ENCODE measurements around the gene PPP1R26.
A peak's percentile ranks its signal among the peaks of the same experiment; 100 is the strongest.

Gene PPP1R26

DNA sequence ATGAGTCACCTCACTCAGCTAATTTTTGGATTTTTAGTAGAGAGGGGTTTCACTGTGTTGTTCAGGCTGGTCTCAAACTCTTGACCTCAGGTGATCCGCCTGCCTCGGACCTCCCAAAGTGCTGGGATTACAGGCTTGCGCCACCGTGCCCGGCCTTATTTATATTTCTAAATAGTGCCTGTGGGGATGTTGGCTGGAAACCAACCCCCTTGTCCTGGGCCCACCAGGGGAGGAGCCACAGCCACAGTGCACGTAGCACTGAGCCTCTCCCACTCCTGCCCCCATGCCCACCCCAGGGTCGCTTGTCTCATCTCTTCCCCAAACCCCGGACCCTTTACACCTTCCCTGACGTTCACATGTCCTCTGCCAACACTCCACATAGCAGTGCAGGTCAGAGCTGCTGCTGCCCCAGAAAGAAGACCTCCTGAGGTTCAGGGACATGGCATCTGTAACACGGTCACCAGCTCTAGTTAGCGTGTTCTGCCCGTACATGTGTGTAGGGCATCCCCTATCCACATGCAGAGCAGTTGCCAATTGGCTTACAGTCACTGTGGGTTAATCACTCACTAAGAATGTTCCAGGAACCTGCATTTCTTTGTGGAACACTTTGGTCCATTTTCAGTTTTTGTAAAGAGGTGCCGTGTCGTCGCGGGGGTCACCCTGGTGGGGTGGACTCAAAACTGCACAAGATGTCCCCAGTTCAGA, 10.7 kb downstream of the PPP1R26 start:
- no peak for DNase-seq

DNA sequence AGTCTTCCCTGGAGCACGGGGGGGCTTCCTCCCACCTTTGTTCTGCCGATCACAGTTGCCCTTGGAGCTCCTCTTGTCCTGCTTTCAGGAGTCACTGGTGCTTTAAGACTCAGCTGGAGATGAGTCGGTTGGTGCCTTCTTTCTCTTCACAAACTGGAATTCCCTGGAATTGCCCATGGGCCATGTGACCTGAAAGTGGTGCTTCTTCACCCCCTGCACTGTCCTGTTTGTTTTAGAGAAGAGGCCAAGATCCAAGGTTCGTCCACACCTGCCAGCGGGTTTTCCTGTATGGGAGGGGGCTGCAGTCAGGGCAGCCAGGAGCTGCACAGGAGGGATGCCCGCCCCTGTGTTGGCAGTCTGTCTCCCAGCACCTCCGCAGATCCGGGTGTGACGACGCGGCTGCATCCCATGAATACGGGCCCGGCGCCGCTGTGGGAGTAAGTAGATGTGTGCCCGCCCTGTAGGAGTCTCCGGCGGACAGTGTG, 11.4 kb downstream of the PPP1R26 start:
- DNase-seq, result no peak

DNA sequence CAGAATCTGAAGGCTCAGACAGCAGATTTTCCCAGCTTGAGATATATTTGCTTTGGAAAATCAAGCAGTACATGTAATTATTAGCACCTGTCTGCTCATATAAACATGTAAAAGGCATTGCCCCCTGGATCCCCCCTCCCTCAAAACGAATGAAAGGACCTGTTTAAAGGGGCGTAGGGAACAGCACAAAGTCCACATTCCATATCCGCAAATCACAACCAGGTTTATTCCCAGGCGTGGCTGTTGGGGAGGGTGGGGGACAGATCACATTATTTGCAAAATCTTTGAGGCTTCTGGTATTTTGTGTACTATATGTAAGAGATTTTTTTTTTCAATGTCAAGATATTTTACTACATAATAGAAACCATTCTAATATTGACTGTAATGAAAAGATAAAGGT, 12.2 kb downstream of the PPP1R26 start:
- no peak for DNase-seq

DNA sequence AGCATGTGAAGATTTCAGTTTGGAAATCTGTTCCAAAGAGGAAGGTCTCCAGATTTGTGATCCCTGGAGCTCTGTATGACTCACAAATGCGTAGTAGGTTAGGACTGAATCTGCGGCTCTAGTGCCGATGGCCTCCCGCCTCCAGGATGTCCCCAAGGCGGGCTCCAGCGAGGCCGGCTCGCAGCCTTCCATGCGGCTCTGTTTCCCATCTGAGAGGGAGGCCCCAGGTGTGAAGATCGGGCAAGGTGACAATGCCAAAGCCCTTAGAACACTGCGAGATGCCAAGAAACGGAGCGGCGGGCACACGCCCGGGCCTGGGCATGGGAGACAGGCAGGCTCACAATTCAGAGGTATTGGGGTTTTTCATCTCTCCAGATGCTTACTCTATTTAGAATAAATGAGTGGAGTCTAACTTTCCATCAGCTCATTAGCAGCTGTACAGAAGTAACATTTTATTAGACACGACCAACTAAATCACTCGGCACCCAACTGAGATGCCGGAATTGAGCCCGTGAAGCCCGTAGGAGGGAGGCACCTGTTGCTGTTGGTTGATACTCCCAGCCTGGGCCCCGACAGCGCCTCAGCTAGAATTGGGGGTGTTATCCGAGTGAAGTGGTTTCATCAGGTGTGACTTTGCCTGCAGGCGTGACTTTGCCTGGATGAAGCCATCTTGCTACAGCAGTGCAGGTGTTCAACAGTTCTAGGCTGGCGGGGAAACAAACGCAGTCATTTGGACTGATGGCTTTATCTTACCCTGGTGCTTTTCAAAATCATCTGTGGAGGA, 13.5 kb downstream of the PPP1R26 start:
- no peak for DNase-seq

DNA sequence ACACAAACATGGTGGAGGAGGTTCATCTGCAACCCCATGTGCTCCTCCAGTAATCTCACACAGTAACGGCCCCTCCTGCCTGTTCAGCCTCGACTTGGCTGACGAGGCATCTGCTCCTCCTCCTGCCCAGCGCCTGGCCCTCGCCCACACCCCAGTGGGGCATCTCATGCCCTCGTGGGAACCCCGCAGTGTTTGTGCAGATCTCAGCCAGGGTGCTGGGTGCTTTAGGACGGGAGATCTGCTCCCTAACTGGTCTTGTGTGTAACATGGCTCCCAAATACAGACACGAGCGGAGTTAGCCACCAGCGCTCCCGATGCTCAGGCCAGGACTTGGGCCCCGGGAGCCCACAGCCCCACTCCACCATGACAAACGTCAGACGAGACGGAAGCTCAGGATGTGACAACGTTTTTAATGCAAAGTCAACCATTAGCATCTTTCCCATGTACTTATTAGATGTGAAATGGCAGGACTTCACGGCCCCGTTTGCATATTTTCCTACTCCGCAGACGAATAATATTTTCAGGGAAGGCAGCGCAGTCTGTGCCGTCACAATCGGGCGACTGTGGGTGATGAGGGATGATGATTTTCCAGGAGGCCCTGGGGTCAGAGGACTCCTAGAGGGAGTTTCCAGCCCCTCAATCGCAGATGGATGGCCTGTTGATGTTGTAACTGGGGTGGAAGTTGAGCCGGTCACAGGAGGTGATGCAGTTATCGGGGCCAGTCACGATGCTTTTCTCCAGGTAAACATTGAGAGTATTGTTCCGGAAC, 15.4 kb downstream of the PPP1R26 start:
- DNase-seq, result no peak

DNA sequence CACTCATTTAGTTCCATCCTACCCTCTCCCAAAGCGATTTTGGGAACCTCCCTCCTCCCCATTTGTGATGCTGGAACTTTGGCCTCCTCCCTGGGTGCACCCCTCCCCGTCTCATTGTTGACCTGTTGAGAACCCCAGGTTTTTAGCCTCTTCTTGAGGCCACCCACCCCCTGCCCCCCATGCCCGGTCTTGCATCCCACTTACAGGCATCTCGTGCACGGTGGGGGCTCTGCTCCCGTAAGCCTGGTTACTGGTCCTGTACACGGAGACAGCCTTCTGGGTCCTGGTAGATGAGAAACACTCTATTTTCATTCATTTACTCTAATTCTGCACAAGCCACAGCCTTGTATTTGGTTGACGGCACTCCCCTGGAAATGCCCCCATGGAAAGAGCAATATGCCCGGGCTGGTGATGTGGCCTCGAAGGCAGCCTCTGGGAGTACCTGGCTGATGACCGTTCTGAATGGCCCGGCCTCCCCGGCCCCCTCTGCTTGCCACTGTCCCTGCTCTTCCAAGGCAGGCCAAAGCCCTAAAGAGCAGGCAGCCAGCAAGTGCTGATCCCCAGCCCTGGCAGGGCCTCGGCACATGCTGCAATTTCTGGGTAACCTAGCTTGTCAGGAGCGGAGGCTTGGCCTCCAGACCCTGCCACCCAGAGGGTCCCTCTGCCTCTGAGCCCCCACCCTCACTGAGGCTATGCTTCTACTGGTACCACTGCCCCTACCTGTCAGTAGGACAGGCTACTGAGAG, 19.0 kb downstream of the PPP1R26 start:
- DNase-seq, result no peak

DNA sequence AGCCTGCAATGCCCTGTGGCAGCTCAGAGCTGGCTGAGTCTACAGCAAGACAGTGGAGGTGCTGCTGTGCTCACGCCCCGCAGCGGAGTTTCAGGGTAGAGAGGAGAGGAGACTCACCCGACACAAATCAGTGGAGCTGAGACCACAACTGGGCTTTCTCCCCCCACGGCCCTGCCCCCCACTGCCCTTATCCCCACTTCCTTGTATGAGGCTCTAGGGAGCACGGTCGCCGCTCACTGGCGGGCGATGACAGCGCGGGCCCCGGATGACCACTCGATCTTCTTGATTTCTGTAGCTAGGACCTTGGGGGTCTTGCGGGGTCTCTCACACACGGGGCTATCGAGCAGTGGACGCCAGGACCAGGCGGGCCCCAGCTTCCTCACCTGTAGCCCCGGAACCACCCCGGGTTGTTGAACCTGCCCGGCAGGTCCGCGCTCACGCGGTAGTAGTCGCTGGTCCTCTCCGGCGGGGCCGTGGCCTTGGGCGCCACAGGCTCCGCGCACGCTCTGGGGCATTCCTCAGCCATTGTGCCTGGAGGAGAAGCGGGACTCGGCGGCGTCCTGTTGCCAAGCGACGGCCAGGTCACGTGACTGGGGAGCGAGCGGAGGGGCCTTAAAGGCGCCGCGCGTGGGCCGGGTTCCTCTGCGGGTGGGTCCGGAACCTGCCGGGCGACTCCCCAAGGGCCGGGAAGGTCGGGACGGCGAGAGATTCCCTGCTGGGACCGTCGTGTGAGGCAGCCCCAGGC, 19.9 kb downstream of the PPP1R26 start:
- peak; percentile 75 to 76 for DNase-seq

DNA sequence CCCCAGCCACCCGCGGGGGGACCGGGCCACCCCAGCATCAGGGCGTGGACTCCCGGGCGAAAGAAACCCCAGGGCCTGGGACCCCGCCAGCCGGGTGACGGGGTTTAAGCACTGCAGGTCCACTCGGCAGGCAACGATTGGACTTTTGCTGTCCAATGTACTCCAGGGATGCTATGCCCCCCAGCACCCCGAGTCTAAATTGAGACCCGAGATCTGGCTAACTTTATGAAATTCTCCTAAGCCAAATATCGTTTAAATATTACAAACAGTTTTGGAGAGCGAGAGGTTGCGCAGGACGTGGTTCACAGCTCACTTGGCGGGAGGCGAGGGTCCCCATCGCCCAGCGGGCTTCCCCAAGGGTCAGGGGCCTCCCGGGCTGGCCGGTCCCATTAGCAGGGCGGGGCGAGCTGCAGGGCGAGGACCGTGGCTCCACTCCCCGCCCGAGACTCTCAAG, 20.5 kb downstream of the PPP1R26 start:
- no peak for DNase-seq

DNA sequence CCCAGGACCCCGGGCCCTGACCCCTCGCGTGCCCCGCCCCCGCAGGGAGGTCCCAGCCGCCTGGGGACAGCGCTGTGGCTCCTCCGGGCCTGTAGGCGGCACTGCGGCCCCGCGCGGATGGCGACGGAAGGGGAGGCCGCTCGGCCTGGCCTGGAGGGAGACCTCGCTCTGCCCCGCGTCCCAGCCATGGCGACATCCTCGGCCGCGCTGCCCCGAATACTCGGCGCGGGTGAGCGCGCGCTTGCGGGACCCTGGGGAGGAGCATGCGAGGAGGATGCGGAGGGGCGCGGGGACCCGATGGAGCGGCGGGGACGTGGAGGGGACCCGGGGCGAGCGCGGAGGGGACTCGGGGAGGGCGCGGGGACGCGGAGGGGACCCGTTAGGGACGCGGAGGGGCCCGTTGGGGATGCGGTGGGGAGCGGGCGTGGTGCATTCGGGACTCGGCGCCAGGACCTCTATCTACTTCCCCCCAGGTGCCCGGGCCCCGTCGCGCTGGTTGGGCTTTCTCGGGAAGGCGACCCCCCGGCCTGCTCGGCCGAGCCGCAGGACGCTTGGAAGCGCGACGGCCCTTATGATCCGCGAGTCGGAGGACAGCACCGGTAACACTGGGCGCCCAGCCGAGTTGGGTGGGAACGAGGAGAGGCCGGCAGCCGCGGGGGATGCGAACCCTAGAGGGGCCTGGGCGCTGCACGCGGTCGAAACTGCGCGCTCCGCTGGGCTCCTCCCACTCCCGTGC, 21.1 kb downstream of the PPP1R26 start, which contains the start of gene MRPS2:
Gene MRPS2 (plus strand): TSS at position 158 of the 736 bp plus-strand sequence. CDS start 29 bp downstream, at position 187.
- DNase-seq, result peak; percentile 54 to 65

DNA sequence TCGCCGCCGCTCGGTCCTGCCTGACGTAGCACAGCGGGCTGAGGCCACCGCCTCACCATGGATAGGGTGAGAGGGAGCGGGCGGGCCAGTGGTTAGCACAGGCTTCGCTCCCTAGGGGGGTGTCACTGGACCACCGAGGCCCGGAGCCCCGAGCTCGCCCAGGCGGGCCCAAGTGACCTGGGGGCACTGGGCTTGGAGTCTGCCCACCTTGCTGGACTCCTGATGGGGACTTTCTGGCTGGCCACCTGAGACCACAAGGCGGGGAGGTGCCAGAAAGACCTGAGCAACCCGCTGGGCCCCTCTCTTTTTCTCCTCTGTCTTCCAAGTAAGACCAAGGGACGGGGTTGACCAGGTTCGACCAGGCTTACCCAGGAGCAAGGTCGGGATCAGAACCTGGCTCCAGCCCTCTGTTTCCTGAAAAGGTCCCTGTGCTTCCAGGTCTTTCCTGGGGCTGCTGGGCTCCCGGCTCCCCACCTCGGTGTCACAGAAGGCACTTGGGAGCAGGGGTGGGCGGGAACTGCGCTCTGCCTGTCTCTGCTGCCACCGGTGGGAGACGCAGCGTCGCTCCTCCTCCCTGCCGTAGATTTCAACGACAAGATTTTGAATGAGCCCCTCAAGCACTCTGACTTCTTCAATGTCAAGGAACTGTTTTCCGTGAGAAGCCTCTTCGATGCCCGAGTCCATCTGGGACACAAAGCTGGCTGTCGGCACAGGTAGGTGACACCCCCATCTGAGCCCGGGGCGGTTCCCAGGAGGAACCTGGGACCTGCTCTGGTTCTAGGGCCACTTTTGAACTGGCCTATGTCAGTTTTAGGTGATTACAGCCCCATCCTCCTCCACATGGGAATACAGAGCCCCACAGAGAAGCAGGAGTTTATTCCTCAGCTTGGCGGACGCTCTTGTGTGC, 21.9 kb downstream of the PPP1R26 start:
- no peak for DNase-seq

DNA sequence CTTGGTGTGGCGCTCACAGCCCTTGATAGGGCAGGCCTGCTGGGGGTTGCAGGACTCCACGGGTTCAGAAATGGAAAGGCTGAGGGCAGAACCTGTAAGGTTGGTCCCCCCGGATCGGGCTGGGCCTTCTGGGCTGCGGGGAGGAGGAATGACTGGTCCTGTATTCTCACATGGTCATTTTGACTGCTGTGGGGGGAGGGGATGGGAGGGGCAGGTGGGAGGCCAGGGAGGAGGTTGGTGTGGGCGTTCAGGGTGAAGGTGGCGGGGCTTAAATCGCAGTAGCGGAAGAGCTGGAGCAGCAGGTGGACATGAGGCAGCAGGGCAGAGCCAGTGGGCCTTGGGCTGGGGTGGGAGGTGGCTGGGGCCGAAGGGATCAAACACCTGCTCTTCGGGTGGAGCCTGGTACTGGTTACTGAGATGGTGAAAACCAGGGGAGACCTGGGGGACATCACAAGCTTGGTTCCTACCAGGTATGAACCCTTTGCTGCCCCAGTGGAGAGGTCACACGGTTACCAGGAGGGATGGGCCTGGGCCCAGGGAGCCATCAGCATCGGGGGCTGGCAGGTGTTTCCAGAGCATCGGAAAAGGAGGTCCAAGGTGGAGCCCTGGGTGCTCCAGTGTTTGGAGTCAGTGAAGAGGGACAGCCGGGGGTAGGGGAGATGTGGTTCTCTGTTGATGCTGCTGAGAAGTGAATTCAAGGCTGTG, 22.7 kb downstream of the PPP1R26 start:
- DNase-seq, result no peak

DNA sequence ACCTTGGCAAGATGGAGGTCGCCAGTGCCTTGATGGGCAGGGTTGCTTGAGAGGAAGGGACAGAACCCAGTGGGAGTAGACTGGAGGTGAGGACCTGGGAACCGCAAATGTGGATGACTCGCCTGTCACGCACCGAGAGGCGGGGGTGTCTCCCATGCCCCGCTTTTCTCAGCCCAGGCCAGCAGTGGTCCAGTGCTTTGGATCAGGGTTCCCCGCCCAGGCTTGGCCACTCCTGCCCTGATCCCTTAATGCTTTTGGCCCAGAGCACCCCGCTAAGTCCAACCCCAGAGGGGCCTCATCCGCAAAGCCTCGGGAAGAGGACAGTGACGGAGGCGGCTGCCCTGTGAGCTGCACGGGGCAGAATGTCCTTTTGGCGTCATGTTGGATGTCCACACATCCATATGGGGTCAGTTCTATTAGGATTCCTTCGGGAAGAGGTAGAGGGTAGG, 23.3 kb downstream of the PPP1R26 start:
- DNase-seq, result no peak

DNA sequence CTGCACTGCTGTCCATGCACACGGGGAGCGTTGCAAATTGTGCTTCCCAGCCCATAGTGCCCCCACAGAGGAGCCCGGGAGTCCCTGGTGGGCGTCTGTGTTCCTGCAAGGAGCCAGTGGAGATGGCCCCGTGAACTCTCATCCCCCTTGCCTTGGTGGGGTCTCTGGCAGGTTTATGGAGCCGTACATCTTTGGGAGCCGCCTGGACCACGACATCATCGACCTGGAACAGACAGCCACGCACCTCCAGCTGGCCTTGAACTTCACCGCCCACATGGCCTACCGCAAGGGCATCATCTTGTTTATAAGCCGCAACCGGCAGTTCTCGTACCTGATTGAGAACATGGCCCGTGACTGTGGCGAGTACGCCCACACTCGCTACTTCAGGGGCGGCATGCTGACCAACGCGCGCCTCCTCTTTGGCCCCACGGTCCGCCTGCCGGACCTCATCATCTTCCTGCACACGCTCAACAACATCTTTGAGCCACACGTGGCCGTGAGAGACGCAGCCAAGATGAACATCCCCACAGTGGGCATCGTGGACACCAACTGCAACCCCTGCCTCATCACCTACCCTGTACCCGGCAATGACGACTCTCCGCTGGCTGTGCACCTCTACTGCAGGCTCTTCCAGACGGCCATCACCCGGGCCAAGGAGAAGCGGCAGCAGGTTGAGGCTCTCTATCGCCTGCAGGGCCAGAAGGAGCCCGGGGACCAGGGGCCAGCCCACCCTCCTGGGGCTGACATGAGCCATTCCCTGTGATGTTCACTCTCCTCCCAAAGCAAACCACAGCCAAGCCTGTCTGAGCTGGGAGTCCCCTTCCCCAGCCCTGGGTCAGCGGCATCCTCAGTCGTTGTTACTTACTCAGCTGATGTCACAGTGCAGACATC, 24.0 kb downstream of the PPP1R26 start:
- DNase-seq, result no peak

DNA sequence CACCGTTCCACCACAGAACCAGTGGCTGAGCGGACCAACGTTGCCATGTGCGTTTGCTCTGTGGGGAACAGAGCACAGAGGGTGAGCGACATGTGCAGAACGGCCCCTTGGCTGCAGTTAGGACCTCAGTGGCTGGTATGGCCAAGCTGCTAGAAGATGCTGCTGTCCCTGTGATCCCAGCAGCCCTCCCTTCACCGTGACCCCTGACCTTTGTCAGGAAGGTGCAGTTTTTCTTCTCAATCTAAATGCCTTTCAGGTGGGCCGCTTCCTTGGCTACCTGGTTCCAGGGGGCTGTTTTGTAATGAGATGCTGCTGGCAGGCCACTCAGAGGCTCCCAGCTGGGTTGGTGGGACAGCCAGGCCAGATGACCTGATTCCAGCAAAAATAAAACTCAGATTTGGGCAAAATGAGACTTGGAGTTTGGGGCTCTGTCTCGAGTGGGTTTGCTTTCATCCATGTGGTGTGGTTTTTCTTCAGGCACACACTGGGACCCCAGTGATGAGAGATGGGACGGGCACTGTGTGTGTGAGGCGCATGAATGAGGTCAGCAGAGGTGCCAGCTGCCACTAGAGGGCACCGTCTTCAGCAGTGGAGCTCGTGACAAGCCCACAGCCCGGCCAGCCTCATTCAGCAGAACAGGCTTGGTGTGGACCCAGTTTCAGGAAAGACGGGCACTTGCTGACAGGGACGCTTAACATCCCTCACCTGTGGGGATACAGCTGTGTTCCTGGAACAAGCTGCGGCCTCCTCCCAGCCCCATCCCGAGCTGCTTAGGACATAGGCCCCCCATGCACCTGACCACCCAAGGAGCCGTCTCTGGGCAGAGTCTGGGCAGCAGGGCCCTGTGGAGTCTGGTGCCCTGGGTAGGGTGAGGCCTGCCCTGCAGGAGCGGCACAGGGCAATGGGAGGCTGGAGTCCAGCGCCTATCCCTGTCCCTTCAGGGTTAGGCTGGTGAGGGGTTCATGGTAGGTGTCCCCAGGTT, 25.0 kb downstream of the PPP1R26 start:
- peak; percentile 4 to 21 for DNase-seq

DNA sequence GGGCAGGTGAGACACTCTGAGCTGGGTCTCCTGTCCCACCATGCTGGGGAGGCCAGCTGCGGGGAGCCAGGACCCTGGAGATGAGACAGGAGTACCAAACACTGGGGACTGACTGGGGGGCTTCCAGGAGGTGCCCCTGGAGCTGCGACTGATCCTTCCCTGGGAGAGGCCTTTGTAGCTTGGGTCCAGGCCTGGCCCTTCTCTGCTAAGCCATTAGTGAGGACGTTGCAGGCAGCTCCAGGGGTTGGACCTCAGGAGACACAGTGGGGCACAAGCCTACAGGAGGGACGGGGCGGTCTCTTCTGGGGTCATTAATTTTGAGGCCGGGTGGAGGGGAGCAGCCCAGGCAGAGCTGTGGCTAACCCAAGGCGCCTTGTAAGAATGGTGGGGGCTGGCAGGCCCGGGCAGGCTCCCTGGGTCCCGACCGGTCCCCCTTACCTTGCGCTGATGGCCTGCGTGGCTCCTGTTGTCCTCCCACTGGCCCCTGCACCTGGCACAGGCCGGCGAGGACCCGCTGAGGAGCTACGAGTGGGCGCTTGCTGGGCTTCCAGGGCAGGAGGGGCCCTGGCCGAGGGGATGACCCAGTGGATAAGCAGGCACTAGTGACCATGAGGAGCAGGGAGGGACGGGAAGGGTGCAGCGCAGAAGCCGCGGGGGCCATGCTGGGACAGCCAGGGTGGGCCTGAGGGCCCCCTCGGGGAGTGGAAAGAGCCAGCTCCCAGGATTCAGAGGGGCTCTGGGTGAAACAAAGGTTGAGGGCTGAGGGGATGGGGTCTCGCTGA, 26.0 kb downstream of the PPP1R26 start:
- no peak for DNase-seq
